Neural cell (in vitro differentiated cells): ENCODE measurements around the gene SLC7A6. TPM values are rescaled to one million over a fixed set of nuclear protein-coding genes. Genes with fewer than 3 reads are reported as not detected.

Source experiments
- H2AFZ ChIP-seq: fragments of 200-600, 300-800 bp; sonication (generic), shearing (Covaris generic); 2 replicates; pipeline ENCODE4 v1.6.0; 2014; ENCODE audit warnings: low read depth, mild to moderate bottlenecking, antibody characterized with exemption, low read length, moderate library complexity
- H3F3A ChIP-seq: fragments of 200-600 bp; shearing (Covaris generic); 2 replicates; pipeline ENCODE4 v1.6.1; 2016; ENCODE audit warnings: mild to moderate bottlenecking, moderate library complexity, mixed read lengths, antibody characterized with exemption, low read length; ENCODE audit not compliant: insufficient read depth, poor library complexity, severe bottlenecking
- H3K27ac ChIP-seq: fragments of 200-600, 300-800 bp; sonication (generic), shearing (Covaris generic); 2 replicates; pipeline ENCODE4 v1.5.1; 2014; ENCODE audit warnings: mild to moderate bottlenecking, low read length, moderate library complexity
- H3K27me3 ChIP-seq: fragments of 300-800, 200-600 bp; sonication (generic), shearing (Covaris generic); 2 replicates; pipeline ENCODE4 v1.6.0; 2014; ENCODE audit warnings: mild to moderate bottlenecking, low read depth, low read length, moderate library complexity; ENCODE audit not compliant: insufficient read depth
- H3K36me3 ChIP-seq: fragments of 300-800, 200-600 bp; sonication (generic), shearing (Covaris generic); 2 replicates; pipeline ENCODE4 v1.5.1; 2014; ENCODE audit warnings: mild to moderate bottlenecking, antibody characterized with exemption, low read length, moderate library complexity; ENCODE audit not compliant: insufficient read depth
- H3K4me2 ChIP-seq: fragments of 300-800, 200-600 bp; sonication (generic), shearing (Covaris generic); 2 replicates; pipeline ENCODE4 v1.6.0; 2014; ENCODE audit warnings: mild to moderate bottlenecking, low read length
- H3K4me3 ChIP-seq: fragments of 300-800, 200-600 bp; sonication (generic), shearing (Covaris generic); 2 replicates; pipeline ENCODE4 v1.5.1; 2014; ENCODE audit warnings: mild to moderate bottlenecking, low read length, moderate library complexity
- H3K79me2 ChIP-seq: fragments of 200-600 bp; shearing (Covaris generic); replicated peaks from 2 replicates; pipeline ENCODE4 v1.6.0; 2014; ENCODE audit warnings: mild to moderate bottlenecking, low read length, moderate library complexity; ENCODE audit not compliant: insufficient read depth
- H3K9ac ChIP-seq: fragments of 300-800, 200-600 bp; sonication (generic), shearing (Covaris generic); 2 replicates; pipeline ENCODE4 v1.6.1; 2016; ENCODE audit warnings: mild to moderate bottlenecking, low read length, mixed read lengths
- H3K9me2 ChIP-seq: fragments of 200-600 bp; shearing (Covaris generic); 2 replicates; pipeline ENCODE4 v1.6.1; 2016; ENCODE audit warnings: mild to moderate bottlenecking, low read length, mixed read lengths; ENCODE audit not compliant: insufficient read depth
- H3K9me3 ChIP-seq: fragments of 200-600, 300-800 bp; sonication (generic), shearing (Covaris generic); 2 replicates; pipeline ENCODE4 v1.6.1; 2016; ENCODE audit warnings: mild to moderate bottlenecking, mixed run types, low read length, moderate library complexity, mixed read lengths
- H4K20me1 ChIP-seq: fragments of 200-600 bp; shearing (Covaris generic); 2 replicates; pipeline ENCODE4 v1.6.1; 2016; ENCODE audit warnings: mild to moderate bottlenecking, mixed run types; ENCODE audit not compliant: insufficient read depth
- CTCF ChIP-seq: fragments of 450-650 bp; IDR thresholded peaks from 2 replicates; pipeline ENCODE4 v1.5.1; 2014; ENCODE audit warnings: antibody characterized with exemption, mild to moderate bottlenecking, moderate library complexity; ENCODE audit not compliant: poor library complexity, severe bottlenecking
- EP300 ChIP-seq: fragments of 450-650 bp; conservative IDR thresholded peaks from 2 replicates; pipeline ENCODE4 v1.6.1; 2014; ENCODE audit warnings: antibody characterized with exemption, mild to moderate bottlenecking, moderate library complexity; ENCODE audit not compliant: poor library complexity, severe bottlenecking
- EZH2 ChIP-seq: fragments of 200-600, 300-800 bp; shearing (Covaris generic), sonication (generic); IDR thresholded peaks from 2 replicates; pipeline ENCODE4 v1.6.1; 2014; ENCODE audit warnings: antibody characterized with exemption, low read length, borderline replicate concordance, mild to moderate bottlenecking; ENCODE audit not compliant: insufficient read depth, poor library complexity, severe bottlenecking
- MXI1 ChIP-seq: fragments of 450-650 bp; conservative IDR thresholded peaks from 2 replicates; pipeline ENCODE4 v1.6.1; 2014; ENCODE audit warnings: antibody characterized with exemption, mild to moderate bottlenecking; ENCODE audit not compliant: poor library complexity, severe bottlenecking
- POLR2AphosphoS5 ChIP-seq: IDR thresholded peaks from 2 replicates; pipeline ENCODE4 v1.6.1; 2012
- RAD21 ChIP-seq: fragments of 450-650 bp; conservative IDR thresholded peaks from 2 replicates; pipeline ENCODE4 v1.6.1; 2014; ENCODE audit warnings: antibody characterized with exemption, mild to moderate bottlenecking, moderate library complexity
- REST ChIP-seq: IDR thresholded peaks from 2 replicates; pipeline ENCODE4 v1.6.1; 2012; ENCODE audit warnings: borderline replicate concordance
- SMC3 ChIP-seq: fragments of 450-650 bp; conservative IDR thresholded peaks from 2 replicates; pipeline ENCODE4 v1.6.1; 2014; ENCODE audit warnings: antibody characterized with exemption, mild to moderate bottlenecking, moderate library complexity; ENCODE audit not compliant: poor library complexity
- TAF1 ChIP-seq: IDR thresholded peaks from 2 replicates; pipeline ENCODE4 v1.6.1; 2012; ENCODE audit warnings: low read depth
- polyA plus RNA-seq: library from polyadenylated mRNA; depleted of rRNA; stranded (reverse); fragments of >200 nt; gene quantifications from 2 replicates; pipeline ENCODE4 v1.2.3, GENCODE V29; 2014

Gene SLC7A6
- polyA plus RNA-seq, 1 donor from 2014 or later: 39.3 TPM

GRCh38 chr16:68217506-68217905 is 46.8 kb upstream of the SLC7A6 start:
- no peak overlapping the region for H3K9ac ChIP-seq
- no peaks in the 10 kb centered on the region for H4K20me1 ChIP-seq
- TF ChIP-seq MXI1 (no peak), POLR2AphosphoS5 (no peak), SMC3 (no peak), RAD21 (no peak), REST (no peak), CTCF (no peak), TAF1 (no peak), EZH2 (no peak), EP300 (no peak)
- H2AFZ ChIP-seq: no peak overlapping the region
- H3K4me2 ChIP-seq: no peak overlapping the region
- no peak overlapping the region for H3K4me3 ChIP-seq
- H3F3A ChIP-seq: no peaks in the 10 kb centered on the region
- no peaks in the 10 kb centered on the region for H3K9me2 ChIP-seq
- H3K27me3 ChIP-seq: no peaks in the 10 kb centered on the region
- H3K79me2 ChIP-seq: no peaks in the 10 kb centered on the region
- H3K27ac ChIP-seq: no peak overlapping the region
- no peaks in the 10 kb centered on the region for H3K9me3 ChIP-seq
- no peaks in the 10 kb centered on the region for H3K36me3 ChIP-seq

- Histone ChIP-seq H3K4me2 (no peak overlapping the region), H3K9me3 (no peaks in the 10 kb centered on the region), H3F3A (no peaks in the 10 kb centered on the region), H3K79me2 (no peaks in the 10 kb centered on the region), H3K36me3 (no peaks in the 10 kb centered on the region), H3K27me3 (no peaks in the 10 kb centered on the region), H3K4me3 (no peak overlapping the region), H2AFZ (no peak overlapping the region), H4K20me1 (no peaks in the 10 kb centered on the region), H3K9me2 (no peaks in the 10 kb centered on the region), H3K27ac (no peak overlapping the region), H3K9ac (no peak overlapping the region)
- TF ChIP-seq CTCF: no peak
- TF ChIP-seq TAF1: no peak
- TF ChIP-seq REST: no peak
- TF ChIP-seq SMC3: no peak
- TF ChIP-seq MXI1: no peak
- TF ChIP-seq EP300: no peak
Observed at GRCh38 chr16:68219725-68220351, 44.5 kb upstream of the SLC7A6 start.
